Mesenteric fat pad (tissue), 1 donor: Measurements from ENCODE around the gene CDY2B. TPM values are rescaled to one million over a fixed set of nuclear protein-coding genes. Genes with fewer than 3 reads are reported as not detected.
"Not testable (repeated sequence)": the region's sequence is repeated elsewhere in the genome, so short reads cannot be mapped to it uniquely, and the experiment has no call there.

Source experiments
- DNase-seq: peaks from one replicate; pipeline ENCODE4 v3.0.0-alpha.2; 2020; ENCODE audit warnings: low spot score
- long read RNA-seq: library from polyadenylated mRNA; unstranded; transcript quantifications from one replicate; pipeline ENCODE4 v2.0.0, GENCODE V29; 2020
- total RNA-seq: library from RNA; stranded (reverse); fragmentation: NEBNext Ultra II Directional; extraction: Animal tissue kit (Norgen Biotek cat#: 25700); gene quantifications from one replicate; pipeline ENCODE4 v1.2.1, GENCODE V29; 2021
- donor health status: DM: yes; HTN: yes; CAD: no.

CDY2B gene, protein sequence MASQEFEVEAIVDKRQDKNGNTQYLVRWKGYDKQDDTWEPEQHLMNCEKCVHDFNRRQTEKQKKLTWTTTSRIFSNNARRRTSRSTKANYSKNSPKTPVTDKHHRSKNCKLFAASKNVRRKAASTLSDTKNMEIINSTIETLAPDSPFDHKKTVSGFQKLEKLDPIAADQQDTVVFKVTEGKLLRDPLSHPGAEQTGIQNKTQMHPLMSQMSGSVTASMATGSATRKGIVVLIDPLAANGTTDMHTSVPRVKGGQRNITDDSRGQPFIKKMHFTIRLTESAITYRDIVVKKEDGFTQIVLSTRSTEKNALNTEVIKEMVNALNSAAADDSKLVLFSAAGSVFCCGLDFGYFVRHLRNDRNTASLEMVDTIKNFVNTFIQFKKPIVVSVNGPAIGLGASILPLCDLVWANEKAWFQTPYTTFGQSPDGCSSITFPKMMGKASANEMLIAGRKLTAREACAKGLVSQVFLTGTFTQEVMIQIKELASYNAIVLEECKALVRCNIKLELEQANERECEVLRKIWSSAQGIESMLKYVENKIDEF
- total RNA-seq = not detected
- long read RNA-seq = 0 reads

DNA sequence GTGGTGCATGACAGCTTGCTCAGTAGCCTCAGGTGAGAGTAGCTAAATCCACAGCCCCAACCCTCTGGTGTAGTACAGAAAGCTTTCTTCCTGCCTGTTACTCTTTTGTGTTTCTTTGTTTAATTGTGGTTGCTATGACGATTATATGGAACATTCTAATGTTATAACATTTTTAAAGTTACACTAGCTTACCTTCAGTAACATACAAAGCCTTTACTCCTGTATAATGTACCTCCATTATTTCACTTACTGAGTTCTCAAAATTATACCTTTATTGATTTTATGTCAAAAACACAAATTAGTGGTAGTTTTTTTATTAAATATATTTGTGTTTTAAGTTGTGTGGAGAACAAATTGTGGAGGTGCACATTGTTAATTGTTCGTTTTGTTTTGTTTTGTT lies at the start of gene CDY2B:
Gene CDY2B, minus strand, starts transcription at position 101 of the 400 bp plus-strand sequence. CDS start 328 bp downstream, outside the sequence.
- DNase-seq = not testable (repeated sequence)

DNA sequence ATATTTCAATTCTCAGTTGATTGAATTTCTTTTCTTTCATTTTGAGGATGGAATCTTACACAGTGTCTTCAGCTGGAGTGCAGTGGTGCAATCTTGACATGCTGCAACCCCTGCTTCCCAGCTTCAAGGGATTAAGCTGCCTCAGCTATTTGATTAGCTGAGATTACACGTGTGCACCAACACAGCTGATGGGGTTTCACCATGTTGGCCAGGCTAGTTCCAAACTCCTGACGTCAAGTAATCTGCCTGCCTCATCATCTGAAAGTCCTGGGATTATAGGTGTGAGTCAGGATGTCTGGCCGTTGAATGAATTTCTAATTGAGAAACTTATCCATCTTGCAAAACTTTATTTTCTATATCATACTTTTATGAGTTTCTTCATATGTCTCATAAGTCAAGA lies 28.0 kb upstream of the CDY2B start:
- DNase-seq = not testable (repeated sequence)

DNA sequence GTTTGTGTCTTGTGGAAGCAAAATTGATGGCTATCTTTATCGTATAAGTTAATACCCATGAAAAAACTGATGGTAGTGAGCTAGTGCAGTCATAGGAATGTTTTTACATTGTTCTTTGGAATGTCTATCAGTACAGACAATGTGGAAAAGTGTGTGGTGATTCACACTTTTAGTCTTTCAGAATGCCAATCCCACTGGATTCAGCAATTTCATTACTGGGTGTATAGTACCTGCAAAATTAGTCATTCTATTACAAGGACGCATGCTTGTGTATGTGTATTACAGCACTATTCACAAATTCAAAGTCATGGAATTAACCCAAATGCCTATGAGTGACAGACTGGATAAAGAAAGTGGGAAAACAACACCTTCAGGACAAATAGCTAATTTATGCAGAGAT lies 27.3 kb upstream of the CDY2B start:
- DNase-seq = not testable (repeated sequence)

DNA sequence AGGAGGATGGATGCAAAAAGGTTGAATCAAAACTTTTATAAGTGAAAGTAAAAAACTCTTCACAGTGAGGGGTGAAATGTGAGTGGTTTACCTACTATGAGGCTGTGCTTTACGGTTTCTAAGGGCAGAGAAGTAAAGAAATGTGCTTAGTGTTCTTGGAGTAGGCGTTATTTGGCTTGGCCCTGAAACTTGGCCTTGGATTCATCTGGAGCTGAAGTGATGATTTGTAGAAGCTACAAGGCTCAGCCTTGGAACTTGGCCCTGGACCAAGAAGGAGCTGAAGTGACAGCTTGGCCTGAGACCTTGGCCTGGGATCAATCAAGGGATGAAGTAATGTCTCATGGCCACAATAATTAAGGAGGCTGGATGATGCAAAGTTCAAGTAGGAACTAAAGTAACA lies 1.7 kb upstream of the CDY2B start:
- DNase-seq = not testable (repeated sequence)

DNA sequence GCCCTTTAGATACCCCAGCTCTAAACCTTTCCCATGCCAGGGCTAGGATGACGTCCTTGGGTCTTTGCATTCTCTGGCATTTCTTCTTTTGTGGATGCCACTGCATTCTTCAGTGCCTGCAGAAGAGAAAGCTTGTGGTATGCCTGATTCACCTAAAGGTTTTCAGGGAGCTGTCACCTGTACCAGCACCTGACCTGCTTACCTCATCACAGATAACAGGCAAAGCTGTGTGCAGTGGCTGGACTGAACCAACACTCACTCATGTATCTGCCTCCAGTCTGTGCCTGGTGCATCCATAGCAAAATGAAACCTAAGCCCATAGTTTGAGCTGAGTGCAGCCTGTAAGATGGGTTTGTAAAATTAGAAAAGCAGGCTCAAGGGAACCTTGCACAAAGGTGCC lies 3.3 kb downstream of the CDY2B start:
- DNase-seq = not testable (repeated sequence)

DNA sequence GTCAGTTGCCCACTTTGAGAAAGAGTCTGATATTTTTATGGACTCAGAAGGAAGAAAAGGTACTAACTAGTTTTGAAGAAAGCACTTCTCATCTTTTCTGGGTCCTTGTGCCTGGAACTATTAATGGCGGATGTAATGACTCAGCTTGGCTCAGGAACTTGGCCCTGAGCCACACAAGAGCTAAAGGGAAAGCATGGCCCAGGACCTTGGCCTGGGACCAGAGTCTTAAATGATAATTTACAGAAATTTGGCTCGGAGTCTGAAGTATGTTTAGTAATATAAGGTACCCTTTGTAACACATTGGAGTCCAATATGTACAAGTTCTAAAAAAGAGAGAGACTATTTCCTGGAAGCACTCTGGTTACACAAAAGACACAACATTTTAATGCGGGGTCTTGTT lies 4.6 kb downstream of the CDY2B start:
- not testable (repeated sequence) for DNase-seq

DNA sequence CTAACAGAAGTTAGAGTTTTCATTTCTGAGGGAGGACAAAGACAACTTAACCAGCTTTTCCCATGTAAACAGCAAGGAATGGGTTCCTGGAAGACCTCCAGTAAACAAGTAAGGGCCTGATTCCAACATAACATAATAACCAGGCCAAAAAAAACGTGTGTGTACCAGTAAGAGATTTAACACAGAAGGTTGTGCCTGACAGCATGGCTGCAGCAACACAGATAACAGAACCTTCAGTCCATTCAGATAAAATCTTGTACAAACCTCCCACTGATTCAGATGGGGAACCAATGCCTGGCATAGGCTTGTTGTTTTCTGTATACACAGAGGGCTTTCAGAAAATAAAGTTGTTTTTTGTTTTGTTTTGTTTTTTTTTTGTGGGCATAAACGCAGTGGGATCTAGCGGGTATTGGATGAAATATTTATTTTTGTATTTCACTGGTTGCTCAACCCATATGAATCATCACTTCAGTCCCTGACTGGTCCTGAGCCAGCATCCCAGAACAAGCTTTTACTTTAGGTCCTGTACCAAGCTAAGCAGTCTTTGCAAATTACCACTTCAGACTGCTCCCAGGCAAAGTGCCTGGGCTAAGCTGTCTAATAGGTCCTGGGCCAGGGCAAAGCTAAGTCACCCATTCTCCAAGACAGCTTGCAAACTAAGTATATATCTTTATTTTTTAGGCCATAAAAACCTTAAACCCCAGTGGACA lies 8.7 kb downstream of the CDY2B start:
- not testable (repeated sequence) for DNase-seq

DNA sequence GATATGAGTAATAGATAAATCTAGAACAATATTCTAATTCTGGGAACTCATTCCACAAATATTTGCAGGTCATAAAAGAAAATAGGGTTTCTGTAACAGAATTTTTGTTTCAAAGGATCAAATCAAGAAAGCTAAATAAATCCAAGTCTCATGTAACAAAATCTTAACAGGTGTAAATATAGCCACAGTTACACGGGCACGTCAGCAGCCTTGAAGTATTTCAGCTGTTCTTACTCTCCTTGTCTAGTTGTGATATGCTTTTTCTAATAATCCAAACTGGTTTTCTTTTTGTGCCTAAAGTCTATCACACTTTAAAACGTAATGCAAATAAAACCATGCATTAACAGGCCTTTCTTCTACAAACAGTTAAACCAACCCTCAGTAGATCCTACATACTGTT lies 9.3 kb downstream of the CDY2B start:
- DNase-seq = not testable (repeated sequence)

DNA sequence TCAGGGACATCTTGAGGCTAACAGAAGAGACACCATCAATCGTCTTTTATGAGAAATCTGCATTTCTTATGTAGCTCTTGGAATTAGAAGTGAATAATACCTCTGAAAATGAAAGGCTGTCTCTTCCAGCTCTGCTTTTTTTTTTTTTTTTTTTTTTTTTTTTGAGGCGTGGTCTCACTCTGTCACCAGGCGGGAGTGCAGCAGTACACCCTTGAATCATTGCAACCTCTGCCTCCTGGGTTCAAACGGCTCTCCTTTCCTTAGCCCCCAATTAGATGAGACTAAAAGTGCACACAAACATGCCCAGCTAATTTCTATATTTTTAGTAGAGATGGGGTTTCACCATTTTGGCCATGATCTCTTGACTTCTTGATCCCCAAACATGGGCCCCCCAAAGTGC lies 12.2 kb downstream of the CDY2B start:
- not testable (repeated sequence) for DNase-seq

DNA sequence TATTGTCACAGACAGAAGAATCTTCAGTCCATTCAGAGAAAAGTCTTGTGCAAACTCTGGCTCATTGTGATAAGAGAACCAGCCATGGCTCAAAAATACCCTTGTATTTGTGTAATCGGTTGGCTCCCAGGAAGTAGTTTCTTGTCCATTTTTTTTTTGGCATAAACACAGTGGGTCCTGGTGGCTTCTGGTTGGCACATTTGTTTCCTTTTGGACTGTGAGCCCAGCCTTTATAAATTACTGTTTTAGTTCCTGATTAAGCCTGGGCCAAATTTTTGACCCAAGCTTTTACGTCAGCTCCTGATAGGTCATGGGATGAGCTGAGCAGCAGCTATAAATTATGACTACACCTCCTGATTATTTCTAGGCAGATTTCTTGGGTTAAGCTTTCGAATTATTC lies 19.4 kb downstream of the CDY2B start:
- DNase-seq = not testable (repeated sequence)

DNA sequence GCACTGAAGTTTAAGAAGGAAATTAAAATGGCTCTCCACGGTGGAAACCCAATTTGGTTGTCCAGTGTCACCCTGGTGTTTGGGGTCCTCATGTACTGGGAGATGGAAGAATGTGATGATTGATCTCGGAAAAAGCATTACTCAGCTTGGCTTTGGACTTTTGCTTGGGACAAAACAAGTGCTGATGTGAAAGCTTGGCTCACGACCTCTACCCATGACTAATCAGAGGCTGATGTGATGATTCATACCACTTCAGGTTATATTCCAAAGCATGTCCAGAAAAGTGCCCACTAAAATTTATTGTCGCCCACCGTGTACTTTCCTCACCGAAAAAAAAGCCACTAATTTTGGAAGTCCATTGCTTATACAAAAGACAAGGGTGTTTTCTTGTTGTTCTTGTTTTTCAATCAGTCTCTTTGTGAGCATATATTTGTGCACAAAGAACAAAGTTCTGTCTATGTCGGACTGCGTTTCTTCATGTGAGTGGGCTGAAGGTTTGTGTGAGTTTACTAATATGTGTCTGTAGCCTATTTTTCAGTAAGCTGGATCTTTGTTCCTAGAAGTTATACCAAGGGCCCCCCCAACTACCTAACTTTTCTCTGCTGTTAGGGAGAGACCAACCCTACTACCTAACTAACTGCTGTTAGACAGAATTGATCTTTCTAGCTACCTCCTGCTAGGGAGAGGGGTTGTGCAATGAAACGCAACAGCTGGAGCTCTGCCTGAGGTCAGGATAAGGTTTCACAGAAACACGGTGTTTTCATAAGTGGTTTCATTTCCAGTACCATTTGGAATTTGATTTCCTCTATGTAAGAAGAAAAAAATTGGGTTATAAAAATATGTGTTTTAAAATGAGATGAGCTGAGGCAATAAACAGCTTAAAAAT lies 22.8 kb downstream of the CDY2B start:
- not testable (repeated sequence) for DNase-seq

DNA sequence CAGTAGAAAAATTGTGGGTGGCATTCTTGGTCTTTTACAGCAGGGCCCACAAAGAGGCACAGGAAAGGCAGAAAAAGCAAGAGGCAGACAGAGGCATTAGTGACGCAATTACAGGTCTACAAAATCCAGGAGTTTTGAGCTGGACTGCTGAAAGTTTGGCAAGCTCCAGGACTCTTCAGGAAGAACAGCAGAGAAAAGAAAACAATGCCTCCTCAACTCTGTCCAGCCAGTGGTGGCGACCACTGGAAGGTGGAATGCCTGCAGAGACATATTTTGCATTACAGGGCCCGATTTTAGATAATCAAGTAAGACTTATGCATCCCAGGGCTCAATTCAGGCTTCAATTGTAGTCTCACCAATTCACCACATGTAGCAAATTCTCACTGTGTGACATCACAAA lies 23.5 kb downstream of the CDY2B start:
- DNase-seq = not testable (repeated sequence)

DNA sequence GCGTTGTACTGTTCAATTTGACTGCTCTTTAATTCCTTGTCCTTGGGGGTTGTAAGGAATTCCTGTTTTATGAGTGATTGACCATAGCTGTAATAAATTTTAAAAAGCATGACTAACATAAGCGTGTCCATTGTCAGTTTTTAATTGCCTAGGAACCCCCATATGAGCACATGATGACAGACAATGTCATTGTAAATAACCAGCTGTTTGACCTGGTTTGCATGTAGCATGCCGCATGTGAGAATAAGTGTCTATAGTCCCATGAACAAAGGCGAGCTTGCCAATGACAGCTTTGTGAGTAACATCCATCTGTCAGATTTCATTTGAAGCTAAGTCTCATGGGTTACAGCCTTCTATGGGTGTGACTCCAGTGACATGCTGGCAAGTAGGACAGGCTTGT lies 30.9 kb downstream of the CDY2B start:
- DNase-seq = not testable (repeated sequence)

DNA sequence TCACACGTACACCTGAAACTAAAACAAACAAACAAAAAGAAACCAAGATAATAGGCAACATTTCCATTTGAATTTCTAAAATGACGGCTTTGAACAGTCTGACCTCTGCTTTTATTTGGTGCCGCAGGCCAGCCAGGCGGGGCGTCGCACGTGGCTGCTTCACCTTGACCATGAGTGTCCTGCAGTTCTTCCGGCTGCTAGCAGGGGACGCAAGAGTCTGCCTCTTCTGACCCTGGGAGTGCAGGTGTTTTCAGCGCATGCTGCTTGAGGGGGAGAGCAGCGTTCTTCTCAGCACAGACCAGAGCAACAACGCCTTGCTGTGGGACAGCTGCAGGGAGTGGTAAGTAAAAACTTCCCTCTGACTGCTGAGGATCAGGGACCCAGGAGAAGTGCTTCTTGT lies 47.9 kb downstream of the CDY2B start:
- not testable (repeated sequence) for DNase-seq

Other genes with a start within 250 kb of the CDY2B start
- not detected for gene CDY2A, start 145.6 kb upstream of the CDY2B start, total RNA-seq